Gastroesophageal sphincter (tissue), 3 donors: ENCODE results near the gene ZBTB7C.

Experiments used
- POLR2AphosphoS5 ChIP-seq: sonication (generic); formaldehyde crosslinking; IDR thresholded peaks from one replicate; pipeline ENCODE4 v1.6.1; 2017; ENCODE audit warnings: antibody characterized with exemption
- TF ChIP-seq, protein P1 (sequence below), 4 experiments: fragments of 200-600 bp in 2 of 4; fragments of 450-650 bp in 2 of 4; sonication (generic) in 1 of 4; IDR thresholded peaks; one replicate each; pipeline ENCODE4 v1.5.1; 2017 to 2019; ENCODE audit warnings: antibody characterized with exemption in 4 of 4, mild to moderate bottlenecking in 2 of 4, moderate library complexity in 2 of 4

DNA sequence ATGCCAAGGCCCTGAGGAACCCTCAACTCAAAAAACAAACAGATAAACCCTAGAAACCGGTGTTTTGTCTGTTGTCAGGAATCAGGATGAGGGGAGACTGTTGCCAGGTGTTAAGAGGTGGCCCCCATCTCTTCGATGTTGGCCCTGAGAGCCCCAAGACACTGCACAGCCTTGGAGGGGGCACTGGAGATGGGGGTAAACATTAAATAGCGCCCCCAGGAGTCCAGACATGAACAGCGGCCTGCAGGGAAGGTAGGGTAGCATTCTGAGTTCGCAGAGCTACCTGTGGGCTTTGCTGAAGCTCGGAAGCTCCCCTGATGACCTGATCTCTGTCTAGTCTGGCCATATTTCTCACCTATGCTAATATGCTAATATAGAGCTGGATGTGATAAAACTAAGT, 381.1 kb downstream of the ZBTB7C start:
- TF ChIP-seq, protein P1, sequence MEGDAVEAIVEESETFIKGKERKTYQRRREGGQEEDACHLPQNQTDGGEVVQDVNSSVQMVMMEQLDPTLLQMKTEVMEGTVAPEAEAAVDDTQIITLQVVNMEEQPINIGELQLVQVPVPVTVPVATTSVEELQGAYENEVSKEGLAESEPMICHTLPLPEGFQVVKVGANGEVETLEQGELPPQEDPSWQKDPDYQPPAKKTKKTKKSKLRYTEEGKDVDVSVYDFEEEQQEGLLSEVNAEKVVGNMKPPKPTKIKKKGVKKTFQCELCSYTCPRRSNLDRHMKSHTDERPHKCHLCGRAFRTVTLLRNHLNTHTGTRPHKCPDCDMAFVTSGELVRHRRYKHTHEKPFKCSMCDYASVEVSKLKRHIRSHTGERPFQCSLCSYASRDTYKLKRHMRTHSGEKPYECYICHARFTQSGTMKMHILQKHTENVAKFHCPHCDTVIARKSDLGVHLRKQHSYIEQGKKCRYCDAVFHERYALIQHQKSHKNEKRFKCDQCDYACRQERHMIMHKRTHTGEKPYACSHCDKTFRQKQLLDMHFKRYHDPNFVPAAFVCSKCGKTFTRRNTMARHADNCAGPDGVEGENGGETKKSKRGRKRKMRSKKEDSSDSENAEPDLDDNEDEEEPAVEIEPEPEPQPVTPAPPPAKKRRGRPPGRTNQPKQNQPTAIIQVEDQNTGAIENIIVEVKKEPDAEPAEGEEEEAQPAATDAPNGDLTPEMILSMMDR (IDR thresholded peaks at IDR 0.05): no peak
- TF ChIP-seq POLR2AphosphoS5: no peak
